OCI-LY3 (cell line): ENCODE data around the gene PPP2R5E.

ENCODE experiments used
- H2AFZ ChIP-seq: fragments of 200-600, 300-600 bp; shearing (Covaris generic); 2 replicates; pipeline ENCODE4 v1.6.0; 2014; ENCODE audit warnings: antibody characterized with exemption, low read depth, low read length
- H3K27ac ChIP-seq: fragments of 200-600, 300-600 bp; sonication (generic); 2 replicates; pipeline ENCODE4 v1.5.1; 2014; ENCODE audit warnings: mild to moderate bottlenecking, low read length, moderate library complexity, mixed read lengths
- H3K27me3 ChIP-seq: fragments of 200-600, 300-600 bp; sonication (generic); 2 replicates; pipeline ENCODE4 v1.6.1; 2014; ENCODE audit warnings: low read depth, low read length, mixed read lengths
- H3K36me3 ChIP-seq: fragments of 200-600, 300-600 bp; sonication (generic); replicated peaks from 2 replicates; pipeline ENCODE3; 2014; ENCODE audit warnings: low read depth, low read length, mixed read lengths
- H3K4me1 ChIP-seq: fragments of 300-600, 200-600 bp; sonication (generic); 2 replicates; pipeline ENCODE4 v1.6.1; 2014; ENCODE audit warnings: low read length, mixed read lengths
- H3K4me2 ChIP-seq: fragments of 200-600, 300-600 bp; sonication (generic); 2 replicates; pipeline ENCODE4 v1.6.1; 2014; ENCODE audit warnings: low read length, mixed read lengths
- H3K4me3 ChIP-seq: fragments of 300-600, 200-600 bp; sonication (generic); 2 replicates; pipeline ENCODE4 v1.5.1; 2014; ENCODE audit warnings: antibody characterized with exemption, mild to moderate bottlenecking, low read length, moderate library complexity
- H3K79me2 ChIP-seq: fragments of 300-600, 200-600 bp; shearing (Covaris generic); 2 replicates; pipeline ENCODE4 v1.6.1; 2014; ENCODE audit warnings: mild to moderate bottlenecking, low read length, mixed read lengths
- H3K9ac ChIP-seq: fragments of 300-600, 200-600 bp; shearing (Covaris generic); 2 replicates; pipeline ENCODE4 v1.6.0; 2014; ENCODE audit warnings: mild to moderate bottlenecking, low read length, moderate library complexity
- H3K9me3 ChIP-seq: fragments of 200-600, 300-600 bp; shearing (Covaris generic); 2 replicates; pipeline ENCODE4 v1.6.1; 2014; ENCODE audit warnings: low read length, mixed read lengths; ENCODE audit not compliant: insufficient read depth
- H4K20me1 ChIP-seq: fragments of 200-600, 300-600 bp; sonication (generic); 2 replicates; pipeline ENCODE4 v1.6.1; 2016; ENCODE audit warnings: low read length, mixed read lengths; ENCODE audit not compliant: insufficient read depth
- CTCF ChIP-seq: fragments of 200-600, 300-600 bp; sonication (generic); IDR thresholded peaks from 2 replicates; pipeline ENCODE4 v1.5.1; 2014; ENCODE audit warnings: antibody characterized with exemption, low read length, low read depth
- EZH2phosphoT487 ChIP-seq: fragments of 200-600 bp; shearing (Covaris generic); IDR thresholded peaks from 2 replicates; pipeline ENCODE4 v1.6.1; 2018; ENCODE audit warnings: antibody characterized with exemption, mixed run types, low read depth

The PPP2R5E gene

DNA sequence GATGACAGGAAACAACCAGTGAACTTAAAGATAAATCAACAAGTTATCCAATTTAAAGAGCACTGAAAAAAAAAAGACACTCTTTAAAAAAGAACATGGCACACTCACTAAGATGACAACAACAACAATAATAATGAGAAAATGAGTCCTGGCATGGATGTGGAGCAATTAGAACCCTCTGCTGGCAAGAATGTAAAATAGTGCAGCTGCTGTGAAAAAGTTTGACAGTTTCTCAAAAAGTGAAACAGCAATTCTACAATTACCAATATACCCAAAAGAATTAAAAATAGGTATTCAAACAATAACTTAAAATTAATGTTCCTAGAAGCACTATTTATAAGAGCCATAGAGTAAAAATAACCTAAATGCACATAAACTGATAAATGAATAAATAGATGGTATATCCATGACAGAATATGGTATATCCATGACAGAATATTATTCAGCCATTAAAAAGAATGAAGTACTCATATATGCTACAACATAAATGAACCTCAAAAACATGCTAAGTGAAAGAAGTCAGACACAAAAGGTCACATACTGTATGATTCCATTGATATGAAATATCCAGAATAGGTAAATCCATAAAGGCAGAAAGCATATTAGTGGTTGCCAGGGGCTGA is 175.3 kb downstream of the PPP2R5E start:
- peaks cover 17% of the 10 kb centered on the region for H3K4me1 ChIP-seq
- H3K36me3 ChIP-seq = no peaks in the 10 kb centered on the region
- no peak overlapping the region for H2AFZ ChIP-seq
- H3K27ac ChIP-seq = no peak overlapping the region
- no peak overlapping the region for H3K4me2 ChIP-seq
- H3K79me2 ChIP-seq = no peaks in the 10 kb centered on the region
- no peak overlapping the region for H3K4me3 ChIP-seq
- 0 out of 2 replicates have a peak, but pooled peaks cover 4% of the 10 kb centered on the region for H3K9me3 ChIP-seq
- no peaks in the 10 kb centered on the region for H4K20me1 ChIP-seq
- H3K27me3 ChIP-seq = no peaks in the 10 kb centered on the region
- no peak overlapping the region for H3K9ac ChIP-seq
- TF ChIP-seq CTCF (no peak), EZH2phosphoT487 (no peak)

DNA sequence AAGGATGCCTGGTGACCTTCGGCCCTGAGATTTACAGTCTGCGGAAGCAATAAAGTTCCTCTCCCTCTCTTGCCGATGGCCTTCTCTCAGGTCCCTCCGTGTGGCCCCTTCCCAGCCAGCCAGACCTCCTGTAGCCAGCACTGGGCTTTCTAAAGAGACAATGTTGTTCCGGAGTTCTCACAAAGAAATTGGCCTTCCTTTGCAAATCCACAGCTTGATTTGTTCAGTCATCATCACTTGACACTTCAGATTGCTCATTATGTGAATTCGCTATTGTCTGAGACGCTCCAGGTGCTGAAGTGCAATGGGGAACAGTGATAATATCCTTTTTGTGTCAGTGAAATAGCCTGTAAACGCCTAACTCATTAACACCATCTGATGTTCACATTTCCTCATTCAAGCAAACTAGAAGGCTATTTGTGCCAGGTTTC is 180.8 kb downstream of the PPP2R5E start:
- no peak overlapping the region for H2AFZ ChIP-seq
- H3K4me3 ChIP-seq = no peak overlapping the region
- H3K4me2 ChIP-seq = no peak overlapping the region
- H4K20me1 ChIP-seq = no peaks in the 10 kb centered on the region
- TF ChIP-seq EZH2phosphoT487 = no peak
- no peak for TF ChIP-seq CTCF
- H3K9ac ChIP-seq = no peak overlapping the region
- H3K36me3 ChIP-seq = no peaks in the 10 kb centered on the region
- no peaks in the 10 kb centered on the region for H3K4me1 ChIP-seq
- H3K79me2 ChIP-seq = no peaks in the 10 kb centered on the region
- no peaks in the 10 kb centered on the region for H3K9me3 ChIP-seq
- H3K27me3 ChIP-seq = no peaks in the 10 kb centered on the region
- no peak overlapping the region for H3K27ac ChIP-seq

GRCh38 chr14:63361790-63362189 is 181.4 kb downstream of the PPP2R5E start:
- H3K36me3 ChIP-seq = no peaks in the 10 kb centered on the region
- H3K79me2 ChIP-seq = no peaks in the 10 kb centered on the region
- TF ChIP-seq EZH2phosphoT487 (no peak), CTCF (peak; percentile 29; the same call in 1 of the 2 replicates)
- H3K4me2 ChIP-seq = no peak overlapping the region
- H3K9ac ChIP-seq = no peak overlapping the region
- H3K9me3 ChIP-seq = no peaks in the 10 kb centered on the region
- no peaks in the 10 kb centered on the region for H3K4me1 ChIP-seq
- no peak overlapping the region for H3K4me3 ChIP-seq
- no peak overlapping the region for H2AFZ ChIP-seq
- H4K20me1 ChIP-seq = no peaks in the 10 kb centered on the region
- no peak overlapping the region for H3K27ac ChIP-seq
- H3K27me3 ChIP-seq = no peaks in the 10 kb centered on the region

- Histone ChIP-seq H3K36me3 (no peaks in the 10 kb centered on the region), H2AFZ (no peak overlapping the region), H4K20me1 (no peaks in the 10 kb centered on the region), H3K4me3 (no peak overlapping the region), H3K27ac (no peak overlapping the region), H3K27me3 (peaks cover 5% of the 10 kb centered on the region; the same call in 1 of the 2 replicates), H3K79me2 (no peaks in the 10 kb centered on the region), H3K4me2 (no peak overlapping the region), H3K9me3 (no peaks in the 10 kb centered on the region), H3K4me1 (no peaks in the 10 kb centered on the region), H3K9ac (no peak overlapping the region)
- TF ChIP-seq EZH2phosphoT487 (no peak), CTCF (no peak)
These were observed 185.3 kb downstream of the PPP2R5E start for GRCh38 chr14:63357841-63358240.
